Measurements from ENCODE around the gene MLLT3.

MLLT3 gene

GRCh38 chr9:20319641-20320337 is 302.5 kb downstream of the MLLT3 start:
- DNase-seq (ENCODE audit: insufficient read length, low spot score): no peak
- no peak for FAIRE-seq

GRCh38 chr9:20319241-20319640 is 303.1 kb downstream of the MLLT3 start:
- DNase-seq (ENCODE audit: insufficient read length, low spot score) (no peak), FAIRE-seq (no peak)

GRCh38 chr9:20317701-20318100 is 304.6 kb downstream of the MLLT3 start:
- DNase-seq (ENCODE audit: insufficient read length, low spot score) (no peak), FAIRE-seq (no peak)

- no peak for FAIRE-seq
- DNase-seq (ENCODE audit: insufficient read length, low spot score): no peak
Observed at GRCh38 chr9:20316372-20316771, 305.9 kb downstream of the MLLT3 start.

GRCh38 chr9:20315677-20316076 is 306.6 kb downstream of the MLLT3 start:
- DNase-seq (ENCODE audit: insufficient read length, low spot score): no peak
- no peak for FAIRE-seq

GRCh38 chr9:20314981-20315380 is 307.3 kb downstream of the MLLT3 start:
- FAIRE-seq (no peak), DNase-seq (ENCODE audit: insufficient read length, low spot score) (no peak)

DNA sequence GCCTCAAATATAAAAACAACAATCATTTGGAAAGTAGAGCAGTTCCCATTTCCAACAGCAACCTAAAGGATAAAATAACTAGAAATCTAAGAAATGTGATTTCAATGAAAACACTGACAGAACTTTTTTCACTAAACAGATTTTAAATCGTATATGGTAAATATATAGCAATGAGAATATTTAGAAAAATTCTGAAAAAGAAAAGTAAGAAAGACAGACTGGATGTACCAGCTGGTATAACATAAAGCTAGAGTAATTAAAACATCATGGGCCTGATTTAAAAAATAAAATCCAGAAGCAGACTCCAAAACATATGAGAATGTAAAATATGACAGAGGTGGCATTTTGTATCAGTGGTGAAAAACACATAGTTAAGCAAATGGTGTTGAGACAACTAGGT is 308.9 kb downstream of the MLLT3 start:
- FAIRE-seq (no peak), DNase-seq (ENCODE audit: insufficient read length, low spot score) (no peak)

- FAIRE-seq: no peak
- no peak for DNase-seq (ENCODE audit: insufficient read length, low spot score)
Observed at GRCh38 chr9:20312732-20313131, 309.6 kb downstream of the MLLT3 start.

GRCh38 chr9:20310024-20310423 is 312.3 kb downstream of the MLLT3 start:
- DNase-seq (ENCODE audit: insufficient read length, low spot score) (no peak), FAIRE-seq (no peak)

- DNase-seq (ENCODE audit: insufficient read length, low spot score): no peak
- FAIRE-seq: no peak
Observed at GRCh38 chr9:20309124-20309523, 313.2 kb downstream of the MLLT3 start.

- no peak for DNase-seq (ENCODE audit: insufficient read length, low spot score)
- FAIRE-seq: no peak
Observed at GRCh38 chr9:20307621-20308020, 314.7 kb downstream of the MLLT3 start.

GRCh38 chr9:20305452-20305851 is 316.8 kb downstream of the MLLT3 start:
- no peak for DNase-seq (ENCODE audit: insufficient read length, low spot score)
- no peak for FAIRE-seq

DNA sequence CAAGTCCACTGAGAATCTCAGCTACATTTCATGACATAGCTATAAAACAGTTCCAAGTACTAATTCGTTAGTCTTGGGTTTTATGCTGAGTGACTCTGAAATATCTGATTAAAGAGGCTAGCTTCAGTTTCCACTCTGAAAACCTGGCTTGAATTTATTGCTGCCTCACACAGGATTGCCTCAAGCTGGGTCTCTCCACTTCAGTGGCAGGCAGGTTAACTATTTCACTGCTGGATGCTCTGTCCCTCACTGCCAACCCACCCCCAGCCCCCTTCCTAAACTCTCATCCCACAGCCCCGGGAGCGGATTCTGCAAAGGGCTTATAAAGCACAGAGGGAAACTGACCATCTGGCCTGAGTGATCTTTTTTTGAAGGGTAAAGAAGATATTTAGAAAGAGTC is 318.3 kb downstream of the MLLT3 start:
- FAIRE-seq (no peak), DNase-seq (ENCODE audit: insufficient read length, low spot score) (no peak)

- DNase-seq (ENCODE audit: insufficient read length, low spot score) (no peak), FAIRE-seq (no peak)
Observed at GRCh38 chr9:20303066-20303465, 319.2 kb downstream of the MLLT3 start.

DNA sequence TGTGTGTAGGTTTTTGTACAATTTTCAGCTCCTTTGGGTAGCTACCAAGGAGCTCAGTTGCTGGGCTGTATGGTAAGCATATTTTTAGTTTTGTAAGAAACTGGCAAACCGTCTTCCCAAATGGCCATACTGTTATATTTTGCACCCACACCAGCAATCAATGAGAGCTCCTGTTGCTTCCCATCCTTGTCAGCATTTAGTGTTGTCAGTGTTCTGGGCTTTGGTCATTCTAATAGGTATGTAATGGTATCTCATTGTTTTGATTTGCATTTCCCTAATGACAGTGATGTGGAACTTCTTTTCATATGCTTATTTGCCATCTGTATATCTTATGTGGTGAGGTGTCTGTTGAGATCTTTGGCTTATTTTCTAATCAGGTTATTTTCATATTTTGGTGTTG is 320.1 kb downstream of the MLLT3 start:
- FAIRE-seq (no peak), DNase-seq (ENCODE audit: insufficient read length, low spot score) (no peak)

- FAIRE-seq (no peak), DNase-seq (ENCODE audit: insufficient read length, low spot score) (no peak)
Observed at GRCh38 chr9:20300430-20301115, 321.7 kb downstream of the MLLT3 start.

DNA sequence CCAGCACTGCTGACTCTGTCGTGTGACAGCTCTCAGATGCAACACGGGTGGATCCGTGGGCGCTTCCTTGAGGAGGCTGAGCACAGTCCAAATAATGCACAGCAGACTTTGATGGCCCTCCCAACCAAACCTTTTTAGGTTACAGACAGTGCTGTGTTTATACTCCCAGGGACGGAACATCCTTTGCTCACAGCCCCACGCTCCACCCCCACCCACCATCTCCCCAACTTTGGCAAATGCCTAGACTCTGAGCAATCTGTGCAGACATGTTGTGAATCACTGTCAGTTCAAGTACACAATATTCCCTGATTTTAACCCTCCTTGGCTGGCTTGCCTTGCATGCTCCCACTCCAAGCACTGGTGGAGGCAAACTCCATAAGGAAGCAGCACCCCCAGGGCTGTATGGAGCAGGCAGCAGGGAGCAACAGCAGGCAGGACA is 324.6 kb downstream of the MLLT3 start:
- DNase-seq (ENCODE audit: insufficient read length, low spot score) (no peak), FAIRE-seq (no peak)

- DNase-seq (ENCODE audit: insufficient read length, low spot score) (no peak), FAIRE-seq (no peak)
Observed at GRCh38 chr9:20295555-20295954, 326.7 kb downstream of the MLLT3 start.

GRCh38 chr9:20294046-20294750 is 328.1 kb downstream of the MLLT3 start:
- FAIRE-seq: no peak
- DNase-seq (ENCODE audit: insufficient read length, low spot score): no peak

- DNase-seq (ENCODE audit: insufficient read length, low spot score) (no peak), FAIRE-seq (no peak)
Observed at GRCh38 chr9:20292002-20292401, 330.3 kb downstream of the MLLT3 start.
